K562 (cell line): ENCODE measurements around the gene SH2D5. TPM values are rescaled to one million over a fixed set of nuclear protein-coding genes. Genes with fewer than 3 reads are reported as not detected.

Experiments
- GTF2A2 ChIP-seq: IDR thresholded peaks from 2 replicates; pipeline ENCODE4 v1.6.1; 2016; ENCODE audit warnings: mild to moderate bottlenecking, missing genetic modification characterization, missing compliant biosample characterization
- HDGF ChIP-seq: fragments of 450-650 bp; IDR thresholded peaks from 2 replicates; pipeline ENCODE4 v1.6.1; 2016
- KAT7 ChIP-seq: sonication (generic); formaldehyde crosslinking; IDR thresholded peaks from 2 replicates; pipeline ENCODE4 v1.8.0; 2022; ENCODE audit warnings: missing genetic modification reagents, mild to moderate bottlenecking, borderline replicate concordance
- NR2C1 ChIP-seq, 2 experiments: fragments of 450-650 bp; IDR thresholded peaks; 2 replicates each; pipeline ENCODE4 v1.6.1; 2017; ENCODE audit warnings: mild to moderate bottlenecking in 2 of 2, antibody characterized with exemption in 1 of 2, inconsistent platforms in 1 of 2, missing compliant biosample characterization in 1 of 2, missing genetic modification characterization in 1 of 2
- SREBF1 ChIP-seq: fragments of 150-350 bp; IDR thresholded peaks from 2 replicates; pipeline ENCODE4 v1.6.1; 2014; ENCODE audit warnings: antibody characterized with exemption, low read depth, low read length, borderline replicate concordance
- ZNF780A ChIP-seq: fragments of 250-450 bp; sonication (Bioruptor Pico); IDR thresholded peaks from 2 replicates; pipeline ENCODE4 v1.5.0; 2021; ENCODE audit warnings: mild to moderate bottlenecking
- polyA plus RNA-seq, 8 experiments: library from polyadenylated mRNA; depleted of rRNA in 4 of 8; stranded (reverse) in 5 of 8; unstranded in 3 of 8; fragments of >200 nt; fragmentation: Nextera tagmentation in 2 of 8; fragmentation: Illumina TruSeq in 1 of 8; extraction: Ambion mirVana in 2 of 8; extraction: Trizol in 1 of 8; gene quantifications; 2 replicates each; pipeline versions ENCODE4 v1.2.1 to v1.2.3, GENCODE V29; 2011 to 2014; ENCODE audit warnings: inconsistent platforms in 1 of 8, missing spikeins in 1 of 8
- total RNA-seq, 7 experiments: library from RNA; depleted of rRNA in 6 of 7; stranded (reverse); fragments of >200 nt in 6 of 7; fragmentation: Illumina TruSeq in 2 of 7; extraction: Trizol in 2 of 7; gene quantifications; 2 replicates each; pipeline versions ENCODE4 v1.2.1 to v1.2.3, GENCODE V29; 2011 to 2021; ENCODE audit warnings: low replicate concordance in 1 of 7
- TF ChIP-seq, protein P1 (sequence below): fragments of 250-450 bp; sonication (Bioruptor Pico); IDR thresholded peaks from 2 replicates; pipeline ENCODE4 v1.4.0; 2020; ENCODE audit warnings: mild to moderate bottlenecking
- TF ChIP-seq, protein P2 (sequence below): fragments of 250-450 bp; sonication (Bioruptor Pico); IDR thresholded peaks from 2 replicates; pipeline ENCODE4 v1.4.0; 2020
- TF ChIP-seq, protein P3 (sequence below): fragments of 450-650 bp; IDR thresholded peaks from 2 replicates; pipeline ENCODE4 v1.6.1; 2018; ENCODE audit not compliant: partially characterized antibody
- TF ChIP-seq, protein P4 (sequence below): sonication (generic); formaldehyde crosslinking; IDR thresholded peaks from 2 replicates; pipeline ENCODE4 v1.8.0; 2023; ENCODE audit warnings: mild to moderate bottlenecking, missing genetic modification reagents

SH2D5 gene
- total and polyA plus RNA-seq, 9 of the 15 experiments (the other 6 are each of a cell fraction or from before 2014, with no cell fraction given) = 0.06 to 0.11 TPM; not detected in 7

DNA sequence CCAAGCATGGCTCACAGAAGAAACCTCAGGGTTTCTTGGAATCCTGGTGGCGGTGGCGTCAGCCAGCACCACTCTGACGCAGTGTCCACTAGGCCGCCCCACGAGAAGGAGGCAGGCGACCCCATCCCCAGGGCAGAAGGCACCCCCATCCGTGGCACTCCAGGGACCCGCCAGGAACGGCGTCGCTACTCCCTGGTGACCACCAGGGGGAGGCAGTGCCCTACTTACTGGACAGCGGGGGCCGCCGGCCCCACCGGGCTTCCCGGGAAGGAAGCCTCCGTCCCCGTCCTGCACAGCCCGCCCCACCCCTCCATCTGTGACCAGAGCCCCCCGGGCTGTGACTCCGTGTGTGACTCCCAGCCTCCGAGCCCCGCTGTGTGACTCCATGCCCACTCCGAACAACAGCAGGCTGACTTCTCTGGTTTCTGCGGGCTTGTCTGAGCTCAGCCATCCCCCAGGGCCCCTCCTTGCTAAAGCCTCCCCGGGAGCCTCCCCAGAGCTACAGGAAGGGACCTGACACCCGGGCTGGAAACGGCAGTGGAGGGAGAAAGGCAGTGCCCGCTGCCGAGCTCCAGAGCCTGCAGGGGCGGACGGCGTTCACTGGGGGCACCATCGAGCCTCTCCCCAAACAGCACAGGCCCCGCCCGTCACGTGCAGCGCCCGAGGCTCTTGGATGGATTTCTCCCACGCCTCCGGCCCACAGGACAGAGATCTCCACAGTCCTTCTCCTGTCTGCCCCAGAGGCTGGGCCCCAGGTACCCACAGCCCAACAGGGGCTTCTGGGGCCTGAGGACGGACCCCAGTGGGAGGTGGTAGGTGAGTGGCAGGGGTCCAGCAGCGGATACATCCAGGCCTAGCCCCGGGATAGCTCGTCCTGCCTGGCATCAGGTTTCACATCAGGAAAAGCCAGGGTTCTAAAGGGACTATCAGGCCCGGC lies 35.8 kb downstream of the SH2D5 start (continued):
- TF ChIP-seq KAT7 (CRISPR knock-in tag) = peak; percentile 80; the same call in 1 of the 2 replicates
- no peak for TF ChIP-seq NR2C1 (IDR thresholded peaks at IDR 0.05)
- TF ChIP-seq NR2C1 (tag; IDR thresholded peaks at IDR 0.05) = no peak
- TF ChIP-seq, protein P1, sequence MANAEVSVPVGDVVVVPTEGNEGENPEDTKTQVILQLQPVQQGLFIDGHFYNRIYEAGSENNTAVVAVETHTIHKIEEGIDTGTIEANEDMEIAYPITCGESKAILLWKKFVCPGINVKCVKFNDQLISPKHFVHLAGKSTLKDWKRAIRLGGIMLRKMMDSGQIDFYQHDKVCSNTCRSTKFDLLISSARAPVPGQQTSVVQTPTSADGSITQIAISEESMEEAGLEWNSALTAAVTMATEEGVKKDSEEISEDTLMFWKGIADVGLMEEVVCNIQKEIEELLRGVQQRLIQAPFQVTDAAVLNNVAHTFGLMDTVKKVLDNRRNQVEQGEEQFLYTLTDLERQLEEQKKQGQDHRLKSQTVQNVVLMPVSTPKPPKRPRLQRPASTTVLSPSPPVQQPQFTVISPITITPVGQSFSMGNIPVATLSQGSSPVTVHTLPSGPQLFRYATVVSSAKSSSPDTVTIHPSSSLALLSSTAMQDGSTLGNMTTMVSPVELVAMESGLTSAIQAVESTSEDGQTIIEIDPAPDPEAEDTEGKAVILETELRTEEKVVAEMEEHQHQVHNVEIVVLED (CRISPR knock-in tag) = peak; percentile 32; the same call in 1 of the 2 replicates
- TF ChIP-seq, protein P2, sequence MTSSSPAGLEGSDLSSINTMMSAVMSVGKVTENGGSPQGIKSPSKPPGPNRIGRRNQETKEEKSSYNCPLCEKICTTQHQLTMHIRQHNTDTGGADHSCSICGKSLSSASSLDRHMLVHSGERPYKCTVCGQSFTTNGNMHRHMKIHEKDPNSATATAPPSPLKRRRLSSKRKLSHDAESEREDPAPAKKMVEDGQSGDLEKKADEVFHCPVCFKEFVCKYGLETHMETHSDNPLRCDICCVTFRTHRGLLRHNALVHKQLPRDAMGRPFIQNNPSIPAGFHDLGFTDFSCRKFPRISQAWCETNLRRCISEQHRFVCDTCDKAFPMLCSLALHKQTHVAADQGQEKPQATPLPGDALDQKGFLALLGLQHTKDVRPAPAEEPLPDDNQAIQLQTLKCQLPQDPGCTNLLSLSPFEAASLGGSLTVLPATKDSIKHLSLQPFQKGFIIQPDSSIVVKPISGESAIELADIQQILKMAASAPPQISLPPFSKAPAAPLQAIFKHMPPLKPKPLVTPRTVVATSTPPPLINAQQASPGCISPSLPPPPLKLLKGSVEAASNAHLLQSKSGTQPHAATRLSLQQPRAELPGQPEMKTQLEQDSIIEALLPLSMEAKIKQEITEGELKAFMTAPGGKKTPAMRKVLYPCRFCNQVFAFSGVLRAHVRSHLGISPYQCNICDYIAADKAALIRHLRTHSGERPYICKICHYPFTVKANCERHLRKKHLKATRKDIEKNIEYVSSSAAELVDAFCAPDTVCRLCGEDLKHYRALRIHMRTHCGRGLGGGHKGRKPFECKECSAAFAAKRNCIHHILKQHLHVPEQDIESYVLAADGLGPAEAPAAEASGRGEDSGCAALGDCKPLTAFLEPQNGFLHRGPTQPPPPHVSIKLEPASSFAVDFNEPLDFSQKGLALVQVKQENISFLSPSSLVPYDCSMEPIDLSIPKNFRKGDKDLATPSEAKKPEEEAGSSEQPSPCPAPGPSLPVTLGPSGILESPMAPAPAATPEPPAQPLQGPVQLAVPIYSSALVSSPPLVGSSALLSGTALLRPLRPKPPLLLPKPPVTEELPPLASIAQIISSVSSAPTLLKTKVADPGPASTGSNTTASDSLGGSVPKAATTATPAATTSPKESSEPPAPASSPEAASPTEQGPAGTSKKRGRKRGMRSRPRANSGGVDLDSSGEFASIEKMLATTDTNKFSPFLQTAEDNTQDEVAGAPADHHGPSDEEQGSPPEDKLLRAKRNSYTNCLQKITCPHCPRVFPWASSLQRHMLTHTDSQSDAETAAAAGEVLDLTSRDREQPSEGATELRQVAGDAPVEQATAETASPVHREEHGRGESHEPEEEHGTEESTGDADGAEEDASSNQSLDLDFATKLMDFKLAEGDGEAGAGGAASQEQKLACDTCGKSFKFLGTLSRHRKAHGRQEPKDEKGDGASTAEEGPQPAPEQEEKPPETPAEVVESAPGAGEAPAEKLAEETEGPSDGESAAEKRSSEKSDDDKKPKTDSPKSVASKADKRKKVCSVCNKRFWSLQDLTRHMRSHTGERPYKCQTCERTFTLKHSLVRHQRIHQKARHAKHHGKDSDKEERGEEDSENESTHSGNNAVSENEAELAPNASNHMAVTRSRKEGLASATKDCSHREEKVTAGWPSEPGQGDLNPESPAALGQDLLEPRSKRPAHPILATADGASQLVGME (CRISPR knock-in tag) = 0 out of 2 replicates have a peak, but pooled peaks have one; percentile 46
- peak; percentile 26; the same call in 1 of the 2 replicates for TF ChIP-seq HDGF
- no peak for TF ChIP-seq GTF2A2
- TF ChIP-seq SREBF1 = no peak
- TF ChIP-seq, protein P3, sequence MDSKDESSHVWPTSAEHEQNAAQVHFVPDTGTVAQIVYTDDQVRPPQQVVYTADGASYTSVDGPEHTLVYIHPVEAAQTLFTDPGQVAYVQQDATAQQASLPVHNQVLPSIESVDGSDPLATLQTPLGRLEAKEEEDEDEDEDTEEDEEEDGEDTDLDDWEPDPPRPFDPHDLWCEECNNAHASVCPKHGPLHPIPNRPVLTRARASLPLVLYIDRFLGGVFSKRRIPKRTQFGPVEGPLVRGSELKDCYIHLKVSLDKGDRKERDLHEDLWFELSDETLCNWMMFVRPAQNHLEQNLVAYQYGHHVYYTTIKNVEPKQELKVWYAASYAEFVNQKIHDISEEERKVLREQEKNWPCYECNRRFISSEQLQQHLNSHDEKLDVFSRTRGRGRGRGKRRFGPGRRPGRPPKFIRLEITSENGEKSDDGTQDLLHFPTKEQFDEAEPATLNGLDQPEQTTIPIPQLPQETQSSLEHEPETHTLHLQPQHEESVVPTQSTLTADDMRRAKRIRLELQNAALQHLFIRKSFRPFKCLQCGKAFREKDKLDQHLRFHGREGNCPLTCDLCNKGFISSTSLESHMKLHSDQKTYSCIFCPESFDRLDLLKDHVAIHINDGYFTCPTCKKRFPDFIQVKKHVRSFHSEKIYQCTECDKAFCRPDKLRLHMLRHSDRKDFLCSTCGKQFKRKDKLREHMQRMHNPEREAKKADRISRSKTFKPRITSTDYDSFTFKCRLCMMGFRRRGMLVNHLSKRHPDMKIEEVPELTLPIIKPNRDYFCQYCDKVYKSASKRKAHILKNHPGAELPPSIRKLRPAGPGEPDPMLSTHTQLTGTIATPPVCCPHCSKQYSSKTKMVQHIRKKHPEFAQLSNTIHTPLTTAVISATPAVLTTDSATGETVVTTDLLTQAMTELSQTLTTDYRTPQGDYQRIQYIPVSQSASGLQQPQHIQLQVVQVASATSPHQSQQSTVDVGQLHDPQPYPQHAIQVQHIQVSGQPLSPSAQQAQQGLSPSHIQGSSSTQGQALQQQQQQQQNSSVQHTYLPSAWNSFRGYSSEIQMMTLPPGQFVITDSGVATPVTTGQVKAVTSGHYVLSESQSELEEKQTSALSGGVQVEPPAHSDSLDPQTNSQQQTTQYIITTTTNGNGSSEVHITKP = peak; percentile 72
- no peak for TF ChIP-seq ZNF780A (CRISPR knock-in tag)
- TF ChIP-seq, protein P4, sequence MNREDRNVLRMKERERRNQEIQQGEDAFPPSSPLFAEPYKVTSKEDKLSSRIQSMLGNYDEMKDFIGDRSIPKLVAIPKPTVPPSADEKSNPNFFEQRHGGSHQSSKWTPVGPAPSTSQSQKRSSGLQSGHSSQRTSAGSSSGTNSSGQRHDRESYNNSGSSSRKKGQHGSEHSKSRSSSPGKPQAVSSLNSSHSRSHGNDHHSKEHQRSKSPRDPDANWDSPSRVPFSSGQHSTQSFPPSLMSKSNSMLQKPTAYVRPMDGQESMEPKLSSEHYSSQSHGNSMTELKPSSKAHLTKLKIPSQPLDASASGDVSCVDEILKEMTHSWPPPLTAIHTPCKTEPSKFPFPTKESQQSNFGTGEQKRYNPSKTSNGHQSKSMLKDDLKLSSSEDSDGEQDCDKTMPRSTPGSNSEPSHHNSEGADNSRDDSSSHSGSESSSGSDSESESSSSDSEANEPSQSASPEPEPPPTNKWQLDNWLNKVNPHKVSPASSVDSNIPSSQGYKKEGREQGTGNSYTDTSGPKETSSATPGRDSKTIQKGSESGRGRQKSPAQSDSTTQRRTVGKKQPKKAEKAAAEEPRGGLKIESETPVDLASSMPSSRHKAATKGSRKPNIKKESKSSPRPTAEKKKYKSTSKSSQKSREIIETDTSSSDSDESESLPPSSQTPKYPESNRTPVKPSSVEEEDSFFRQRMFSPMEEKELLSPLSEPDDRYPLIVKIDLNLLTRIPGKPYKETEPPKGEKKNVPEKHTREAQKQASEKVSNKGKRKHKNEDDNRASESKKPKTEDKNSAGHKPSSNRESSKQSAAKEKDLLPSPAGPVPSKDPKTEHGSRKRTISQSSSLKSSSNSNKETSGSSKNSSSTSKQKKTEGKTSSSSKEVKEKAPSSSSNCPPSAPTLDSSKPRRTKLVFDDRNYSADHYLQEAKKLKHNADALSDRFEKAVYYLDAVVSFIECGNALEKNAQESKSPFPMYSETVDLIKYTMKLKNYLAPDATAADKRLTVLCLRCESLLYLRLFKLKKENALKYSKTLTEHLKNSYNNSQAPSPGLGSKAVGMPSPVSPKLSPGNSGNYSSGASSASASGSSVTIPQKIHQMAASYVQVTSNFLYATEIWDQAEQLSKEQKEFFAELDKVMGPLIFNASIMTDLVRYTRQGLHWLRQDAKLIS = peak; percentile 63; the same call in 1 of the 2 replicates
